PC-9 (cell line): ENCODE results near the gene SMIM12. TPM values are rescaled to one million over a fixed set of nuclear protein-coding genes. Genes with fewer than 3 reads are reported as not detected.
"Not testable (repeated sequence)": the region's sequence is repeated elsewhere in the genome, so short reads cannot be mapped to it uniquely, and the experiment has no call there.

Experiments used
- BruUV-seq: library from RNA; stranded (reverse); fragments of 400-500 nt; replicated peaks from 2 replicates; lab custom pipeline; 2021; lab: Mats Ljungman, UMichigan
- CTCF ChIA-PET: fragments of 300-600 bp; sonication (Branson Sonifier 250); formaldehyde crosslinking; loops from one replicate; lab custom pipeline; 2022; ENCODE audit warnings: antibody characterized with exemption; lab: Charles Lee
- POLR2A ChIA-PET: fragments of 300-600 bp; sonication (Branson Sonifier 250); formaldehyde crosslinking; loops from one replicate; lab custom pipeline; 2022; ENCODE audit warnings: antibody characterized with exemption; ENCODE audit not compliant: unreplicated experiment; lab: Charles Lee
- DNase-seq, 2 experiments: peaks; one replicate each; pipeline versions ENCODE4 v3.0.0 to v3.0.0-alpha.2; 2015 to 2022; ENCODE audit warnings: mixed read lengths in 1 of 2
- H2AFZ ChIP-seq: fragments of 200-600 bp; sonication (generic); 2 replicates; pipeline ENCODE4 v1.8.1; 2017; ENCODE audit warnings: antibody characterized with exemption
- H3F3A ChIP-seq: fragments of 200-600 bp; sonication (generic); 2 replicates; pipeline ENCODE4 v1.8.1; 2017; ENCODE audit warnings: antibody characterized with exemption, mild to moderate bottlenecking, low read depth; ENCODE audit not compliant: insufficient read depth
- H3K27ac ChIP-seq: fragments of 200-600 bp; sonication (generic); 2 replicates; pipeline ENCODE4 v1.6.1; 2016; ENCODE audit warnings: mixed run types
- H3K27me3 ChIP-seq: fragments of 200-600 bp; sonication (generic); 2 replicates; pipeline ENCODE4 v1.6.1; 2016; ENCODE audit warnings: low read depth, mixed run types; ENCODE audit not compliant: insufficient read depth
- H3K36me3 ChIP-seq: fragments of 200-600 bp; sonication (generic); 2 replicates; pipeline ENCODE4 v1.6.1; 2016; ENCODE audit warnings: low read depth, mixed run types
- H3K4me1 ChIP-seq: fragments of 200-600 bp; sonication (generic); replicated peaks from 2 replicates; pipeline ENCODE4 v1.6.1; 2016; ENCODE audit warnings: mixed run types; ENCODE audit not compliant: insufficient read depth
- H3K4me2 ChIP-seq: fragments of 200-600 bp; sonication (generic); 2 replicates; pipeline ENCODE4 v1.6.1; 2017; ENCODE audit warnings: mixed run types
- H3K4me3 ChIP-seq: fragments of 200-600 bp; sonication (generic); 2 replicates; pipeline ENCODE4 v1.6.1; 2016; ENCODE audit warnings: mixed run types
- H3K79me2 ChIP-seq: fragments of 200-600 bp; sonication (generic); 2 replicates; pipeline ENCODE4 v1.6.1; 2017; ENCODE audit warnings: low read depth, mixed run types
- H3K9me2 ChIP-seq: fragments of 200-600 bp; sonication (generic); 2 replicates; pipeline ENCODE4 v1.8.1; 2017; ENCODE audit warnings: mild to moderate bottlenecking; ENCODE audit not compliant: insufficient read depth
- H3K9me3 ChIP-seq: fragments of 200-600 bp; sonication (generic); 2 replicates; pipeline ENCODE4 v1.8.1; 2016; ENCODE audit warnings: low read depth; ENCODE audit not compliant: insufficient read depth
- H4K20me1 ChIP-seq: fragments of 200-600 bp; sonication (generic); 2 replicates; pipeline ENCODE4 v1.8.1; 2017; ENCODE audit not compliant: insufficient read depth
- EZH2 ChIP-seq: fragments of 200-600 bp; sonication (generic); IDR thresholded peaks from 2 replicates; pipeline ENCODE4 v1.8.0; 2017; ENCODE audit warnings: antibody characterized with exemption, low read depth
- intact Hi-C: fragments of 100-400 bp; cut with micrococcal nuclease; formaldehyde crosslinking; loops from one replicate; pipeline ENCODE4 v1.10.0; 2022; ENCODE audit not compliant: unreplicated experiment
- total RNA-seq: library from RNA; stranded (reverse); gene quantifications from 2 replicates; pipeline ENCODE4 v1.2.3, GENCODE V29; 2021
- TF ChIP-seq, protein P1 (sequence below): fragments of 200-600 bp; sonication (generic); conservative IDR thresholded peaks from 2 replicates; pipeline ENCODE4 v1.6.1; 2017; ENCODE audit warnings: mixed run types, antibody characterized with exemption, mild to moderate bottlenecking, moderate library complexity

SMIM12 gene
- total RNA-seq, 1 experiment from 2014 or later: 17.4 TPM

DNA sequence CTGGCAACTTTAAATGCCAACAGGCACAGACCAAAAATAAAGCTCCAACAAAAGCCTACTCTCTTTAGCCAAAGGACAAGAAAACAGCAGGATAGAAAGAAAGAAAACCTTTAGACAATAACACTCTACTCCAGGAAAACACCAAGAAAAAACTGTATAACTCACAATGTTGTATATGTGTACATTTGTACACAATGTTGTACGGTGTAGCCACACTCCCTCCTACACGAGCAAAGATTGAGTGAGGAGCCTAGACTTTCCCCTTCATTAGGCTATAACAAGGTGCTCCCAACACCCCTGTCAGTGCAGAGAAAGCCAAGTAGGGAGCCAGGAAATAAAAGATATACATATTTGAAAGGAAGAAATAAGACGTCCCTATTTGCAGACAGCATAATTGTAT is 42.8 kb downstream of the SMIM12 start:
- intact Hi-C loops: no loop called here
- no peaks in the 10 kb centered on the region for H3F3A ChIP-seq
- H3K36me3 ChIP-seq: no peaks in the 10 kb centered on the region
- no peaks in the 10 kb centered on the region for H3K27me3 ChIP-seq
- H3K4me3 ChIP-seq: no peak overlapping the region
- no peak for DNase-seq
- H3K4me1 ChIP-seq: no peaks in the 10 kb centered on the region
- H3K79me2 ChIP-seq: no peaks in the 10 kb centered on the region
- no peak overlapping the region for H3K27ac ChIP-seq
- POLR2A ChIA-PET: no interaction called here
- H4K20me1 ChIP-seq: no peaks in the 10 kb centered on the region
- no peaks in the 10 kb centered on the region for H3K9me3 ChIP-seq
- no peak for TF ChIP-seq EZH2
- TF ChIP-seq, protein P1, sequence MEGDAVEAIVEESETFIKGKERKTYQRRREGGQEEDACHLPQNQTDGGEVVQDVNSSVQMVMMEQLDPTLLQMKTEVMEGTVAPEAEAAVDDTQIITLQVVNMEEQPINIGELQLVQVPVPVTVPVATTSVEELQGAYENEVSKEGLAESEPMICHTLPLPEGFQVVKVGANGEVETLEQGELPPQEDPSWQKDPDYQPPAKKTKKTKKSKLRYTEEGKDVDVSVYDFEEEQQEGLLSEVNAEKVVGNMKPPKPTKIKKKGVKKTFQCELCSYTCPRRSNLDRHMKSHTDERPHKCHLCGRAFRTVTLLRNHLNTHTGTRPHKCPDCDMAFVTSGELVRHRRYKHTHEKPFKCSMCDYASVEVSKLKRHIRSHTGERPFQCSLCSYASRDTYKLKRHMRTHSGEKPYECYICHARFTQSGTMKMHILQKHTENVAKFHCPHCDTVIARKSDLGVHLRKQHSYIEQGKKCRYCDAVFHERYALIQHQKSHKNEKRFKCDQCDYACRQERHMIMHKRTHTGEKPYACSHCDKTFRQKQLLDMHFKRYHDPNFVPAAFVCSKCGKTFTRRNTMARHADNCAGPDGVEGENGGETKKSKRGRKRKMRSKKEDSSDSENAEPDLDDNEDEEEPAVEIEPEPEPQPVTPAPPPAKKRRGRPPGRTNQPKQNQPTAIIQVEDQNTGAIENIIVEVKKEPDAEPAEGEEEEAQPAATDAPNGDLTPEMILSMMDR: no peak
- H2AFZ ChIP-seq: no peak overlapping the region
- CTCF ChIA-PET: no interaction called here
- H3K4me2 ChIP-seq: no peak overlapping the region
- no peaks in the 10 kb centered on the region for H3K9me2 ChIP-seq
- BruUV-seq: no TSS peak

DNA sequence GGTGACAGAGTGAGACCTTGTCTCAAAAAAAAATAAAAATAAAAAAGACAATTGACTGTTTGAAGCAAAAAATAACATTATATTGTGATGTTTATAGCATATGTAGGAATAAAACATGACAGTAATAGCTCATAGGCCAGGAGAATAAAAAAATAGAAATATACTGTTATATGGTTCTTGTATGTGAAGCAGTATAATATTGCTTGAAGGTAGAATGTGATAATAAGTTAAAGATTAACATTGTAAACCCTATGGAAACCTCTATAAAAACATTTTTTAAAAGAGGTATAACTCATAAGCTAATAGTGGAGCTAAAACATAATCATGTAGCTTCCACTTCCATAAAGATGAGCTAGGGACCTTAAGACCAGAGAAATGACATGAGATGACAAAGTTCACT is 43.2 kb downstream of the SMIM12 start:
- no peaks in the 10 kb centered on the region for H3K36me3 ChIP-seq
- BruUV-seq: no TSS peak
- H3K27ac ChIP-seq: no peak overlapping the region
- no peaks in the 10 kb centered on the region for H4K20me1 ChIP-seq
- intact Hi-C loops: no loop called here
- no peak overlapping the region for H3K4me2 ChIP-seq
- CTCF ChIA-PET: no interaction called here
- TF ChIP-seq EZH2: no peak
- TF ChIP-seq, protein P1: no peak
- DNase-seq: no peak
- H3K9me3 ChIP-seq: no peaks in the 10 kb centered on the region
- no peaks in the 10 kb centered on the region for H3K27me3 ChIP-seq
- no peaks in the 10 kb centered on the region for H3F3A ChIP-seq
- H3K9me2 ChIP-seq: no peaks in the 10 kb centered on the region
- H3K4me3 ChIP-seq: no peak overlapping the region
- H3K79me2 ChIP-seq: no peaks in the 10 kb centered on the region
- POLR2A ChIA-PET: no interaction called here
- no peak overlapping the region for H2AFZ ChIP-seq
- H3K4me1 ChIP-seq: no peaks in the 10 kb centered on the region

DNA sequence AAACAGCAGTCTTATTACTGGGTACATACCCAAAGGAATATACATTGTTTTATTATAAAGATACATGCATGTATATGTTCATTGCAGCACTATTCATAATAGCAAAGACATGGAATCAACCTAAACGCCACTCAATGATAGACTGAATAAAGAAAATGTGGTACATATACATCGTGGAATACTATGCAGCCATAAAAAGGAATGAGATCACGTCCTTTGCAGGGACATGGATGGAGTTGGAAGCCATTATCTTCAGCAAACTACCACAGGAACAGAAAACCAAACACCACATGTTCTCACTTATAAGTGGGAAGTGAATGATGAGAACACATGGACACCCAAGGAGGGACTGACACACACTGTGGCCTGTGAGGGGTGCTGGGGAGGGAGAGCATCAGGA is 48.8 kb downstream of the SMIM12 start:
- H3K79me2 ChIP-seq, H2AFZ ChIP-seq, H3K4me3 ChIP-seq, H3K36me3 ChIP-seq, H3K9me2 ChIP-seq, H3K27ac ChIP-seq, BruUV-seq, POLR2A ChIA-PET, H3F3A ChIP-seq, H3K27me3 ChIP-seq, H3K4me1 ChIP-seq, CTCF ChIA-PET, H3K4me2 ChIP-seq, H4K20me1 ChIP-seq, DNase-seq, H3K9me3 ChIP-seq, intact Hi-C loops: not testable (repeated sequence)
